Cardiac muscle cell (in vitro differentiated cells and primary cell): ENCODE data around the gene ANO1. TPM values are rescaled to one million over a fixed set of nuclear protein-coding genes. Genes with fewer than 3 reads are reported as not detected.
A peak's percentile ranks its signal among the peaks of the same experiment; 100 is the strongest.

Source experiments
- DNase-seq, 2 donors: peaks; one replicate each; pipeline versions ENCODE4 v3.0.0 to v3.0.0-alpha.2; 2010 to 2017; ENCODE audit warnings: low read depth in 1 of 2, low spot score in 1 of 2
- H3K27ac ChIP-seq: fragments of 200-600 bp; sonication (generic); 2 replicates; pipeline ENCODE4 v1.5.1; 2016
- H3K27me3 ChIP-seq: fragments of 200-600 bp; sonication (generic); 2 replicates; pipeline ENCODE4 v1.6.0; 2016; ENCODE audit warnings: control low read depth
- H3K36me3 ChIP-seq: fragments of 200-600 bp; sonication (generic); 2 replicates; pipeline ENCODE4 v1.5.1; 2016; ENCODE audit warnings: control low read depth
- H3K4me1 ChIP-seq: fragments of 200-600 bp; sonication (generic); 2 replicates; pipeline ENCODE4 v1.8.1; 2017; ENCODE audit warnings: low read depth, mild to moderate bottlenecking, mixed run types
- H3K4me3 ChIP-seq: fragments of 200-600 bp; sonication (generic); 2 replicates; pipeline ENCODE4 v1.5.1; 2016; ENCODE audit warnings: mild to moderate bottlenecking
- H3K9me3 ChIP-seq: fragments of 200-600 bp; sonication (generic); 2 replicates; pipeline ENCODE4 v1.5.1; 2017; ENCODE audit warnings: low read depth, mild to moderate bottlenecking, control low read depth
- CTCF ChIP-seq: IDR thresholded peaks from 2 replicates; pipeline ENCODE4 v1.5.1; 2012; ENCODE audit warnings: low read depth, mild to moderate bottlenecking, low read length
- polyA plus RNA-seq: library from polyadenylated mRNA; unstranded; fragments of >200 nt; fragmentation: Nextera tagmentation; extraction: Ambion mirVana; gene quantifications from 2 replicates; pipeline ENCODE4 v1.2.1, GENCODE V29; 2016
- total RNA-seq: library from RNA; depleted of rRNA; stranded (reverse); fragments of >200 nt; gene quantifications from 2 replicates; pipeline ENCODE4 v1.2.3, GENCODE V29; 2016

ANO1 gene
- total and polyA plus RNA-seq, 2 experiments from 2014 or later: 0.09 to 0.86 TPM

GRCh38 chr11:70139785-70140410 is 61.8 kb downstream of the ANO1 start:
- H3K27me3 ChIP-seq: no peaks in the 10 kb centered on the region
- no peak for DNase-seq
- no peak overlapping the region for H3K4me3 ChIP-seq
- no peak overlapping the region for H3K27ac ChIP-seq
- H3K9me3 ChIP-seq: no peaks in the 10 kb centered on the region
- TF ChIP-seq CTCF: no peak
- no peaks in the 10 kb centered on the region for H3K36me3 ChIP-seq
- peaks cover 18% of the 10 kb centered on the region for H3K4me1 ChIP-seq

GRCh38 chr11:70140711-70141485 is 62.8 kb downstream of the ANO1 start:
- Histone ChIP-seq H3K36me3 (no peaks in the 10 kb centered on the region), H3K4me3 (no peak overlapping the region), H3K4me1 (peaks cover 10% of the 10 kb centered on the region), H3K27ac (no peak overlapping the region), H3K9me3 (no peaks in the 10 kb centered on the region), H3K27me3 (no peaks in the 10 kb centered on the region)
- TF ChIP-seq CTCF: no peak
- no peak for DNase-seq

GRCh38 chr11:70141486-70142220 is 63.5 kb downstream of the ANO1 start:
- H3K36me3 ChIP-seq: no peaks in the 10 kb centered on the region
- H3K27ac ChIP-seq: no peak overlapping the region
- H3K4me1 ChIP-seq: peaks cover 10% of the 10 kb centered on the region
- no peak overlapping the region for H3K4me3 ChIP-seq
- H3K27me3 ChIP-seq: no peaks in the 10 kb centered on the region
- TF ChIP-seq CTCF: no peak
- no peaks in the 10 kb centered on the region for H3K9me3 ChIP-seq
- peak in 1 of 2 donors; percentile 27 for DNase-seq

- Histone ChIP-seq H3K27me3 (no peaks in the 10 kb centered on the region), H3K27ac (no peak overlapping the region), H3K4me3 (no peak overlapping the region), H3K9me3 (no peaks in the 10 kb centered on the region), H3K36me3 (no peaks in the 10 kb centered on the region), H3K4me1 (peaks cover 10% of the 10 kb centered on the region)
- TF ChIP-seq CTCF: no peak
- DNase-seq: no peak
Observed at GRCh38 chr11:70142221-70142875, 64.2 kb downstream of the ANO1 start.

GRCh38 chr11:70144262-70144661 is 66.1 kb downstream of the ANO1 start:
- Histone ChIP-seq H3K27me3 (no peaks in the 10 kb centered on the region), H3K27ac (no peak overlapping the region), H3K9me3 (no peaks in the 10 kb centered on the region), H3K36me3 (no peaks in the 10 kb centered on the region), H3K4me3 (no peak overlapping the region), H3K4me1 (peaks cover 10% of the 10 kb centered on the region)
- no peak for TF ChIP-seq CTCF
- DNase-seq: no peak
